HG02798 (cell line): ENCODE data around the gene MRPL42.
"Not testable (repeated sequence)": the region's sequence is repeated elsewhere in the genome, so short reads cannot be mapped to it uniquely, and the experiment has no call there.

Source experiments
- ATAC-seq: cut with Tn5 transposase; IDR thresholded peaks from one replicate; pipeline ENCODE4 v1.9.1; 2021; ENCODE audit warnings: mild to moderate bottlenecking; ENCODE audit not compliant: unreplicated experiment, poor library complexity

MRPL42 gene

DNA sequence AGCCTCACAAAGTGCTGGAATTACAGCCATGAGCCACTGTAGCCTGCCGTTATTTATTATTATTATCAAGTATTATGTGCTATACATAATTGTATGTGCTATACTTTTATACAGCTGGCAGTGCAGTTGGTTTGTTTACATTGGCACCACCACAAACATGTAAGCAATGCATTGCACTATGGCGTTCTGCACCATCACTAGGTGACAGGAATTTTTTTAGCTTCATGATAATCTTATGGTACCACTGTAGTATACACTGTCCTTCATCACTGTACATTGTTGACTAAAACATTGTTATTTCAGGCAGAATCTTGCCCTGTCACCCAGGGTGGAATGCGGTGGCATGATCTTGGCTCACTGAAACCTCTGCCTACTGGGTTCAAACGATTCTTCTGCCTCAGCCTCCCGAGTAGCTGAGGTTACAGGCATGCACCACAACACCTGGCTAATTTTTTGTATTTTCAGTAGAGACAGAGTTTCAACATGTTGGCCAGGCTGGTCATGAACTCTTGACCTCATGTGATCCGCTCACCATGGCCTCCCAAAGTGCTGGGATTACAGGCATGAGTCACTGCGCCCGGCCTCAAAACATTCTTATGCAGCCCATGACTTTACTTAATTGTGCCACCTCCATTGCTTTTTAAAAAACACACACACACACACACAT, 17.1 kb downstream of the MRPL42 start:
- no peak for ATAC-seq

DNA sequence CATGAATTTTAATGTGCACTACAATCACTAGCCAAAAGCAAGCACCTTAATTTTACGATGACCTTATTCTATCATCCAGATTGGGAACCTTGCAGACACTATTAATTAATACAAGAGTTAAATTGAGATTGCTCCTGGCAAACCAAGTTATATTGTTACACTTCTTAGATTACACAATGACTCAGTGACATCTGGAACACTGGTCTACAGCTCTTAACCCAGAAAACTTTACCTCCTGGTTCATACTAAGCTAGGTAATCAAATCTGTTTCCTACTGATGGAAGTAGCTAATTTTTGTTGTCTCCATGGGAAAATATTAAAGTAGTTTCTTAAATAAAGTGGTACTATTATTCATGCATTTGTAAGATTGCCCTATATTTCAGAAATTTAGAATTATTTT, 25.5 kb downstream of the MRPL42 start:
- not testable (repeated sequence) for ATAC-seq

DNA sequence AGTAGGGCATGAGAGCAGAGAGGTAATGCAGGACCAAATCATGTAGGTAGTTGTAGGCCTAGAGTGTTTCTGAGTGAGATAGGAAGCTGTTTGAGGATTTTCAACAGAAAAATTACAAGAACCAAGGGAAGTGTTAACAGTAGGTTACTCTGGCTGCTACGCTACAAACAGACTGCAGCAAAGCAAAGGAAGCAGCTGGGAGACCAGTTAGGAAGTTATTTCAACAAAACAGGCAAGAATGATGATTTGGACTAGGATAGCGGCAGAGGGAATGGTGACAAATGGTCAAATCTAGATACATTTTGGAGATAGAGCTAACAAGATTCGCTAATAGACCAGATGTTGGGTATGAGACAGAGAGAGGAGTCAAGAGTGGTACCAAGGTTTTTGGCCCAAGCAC, 26.8 kb downstream of the MRPL42 start:
- ATAC-seq, result no peak

DNA sequence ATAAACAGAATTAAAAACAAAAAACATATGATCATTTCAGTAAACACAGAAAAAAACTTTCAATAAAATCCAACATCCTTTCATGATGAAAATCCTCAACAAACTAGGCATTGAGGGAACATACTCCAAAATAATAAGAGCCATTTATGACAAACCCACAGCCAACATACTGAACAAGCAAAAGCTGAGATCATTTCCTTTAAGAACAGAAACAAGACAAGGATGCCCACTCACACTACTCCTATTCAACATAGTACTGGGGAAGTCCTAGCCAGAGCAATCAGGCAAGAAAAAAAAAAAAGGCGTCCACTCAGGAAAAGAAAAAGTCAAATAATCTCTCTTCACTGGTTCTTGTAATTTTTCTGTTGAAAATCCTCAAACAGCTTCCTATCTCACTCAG, 30.1 kb downstream of the MRPL42 start:
- no peak for ATAC-seq

DNA sequence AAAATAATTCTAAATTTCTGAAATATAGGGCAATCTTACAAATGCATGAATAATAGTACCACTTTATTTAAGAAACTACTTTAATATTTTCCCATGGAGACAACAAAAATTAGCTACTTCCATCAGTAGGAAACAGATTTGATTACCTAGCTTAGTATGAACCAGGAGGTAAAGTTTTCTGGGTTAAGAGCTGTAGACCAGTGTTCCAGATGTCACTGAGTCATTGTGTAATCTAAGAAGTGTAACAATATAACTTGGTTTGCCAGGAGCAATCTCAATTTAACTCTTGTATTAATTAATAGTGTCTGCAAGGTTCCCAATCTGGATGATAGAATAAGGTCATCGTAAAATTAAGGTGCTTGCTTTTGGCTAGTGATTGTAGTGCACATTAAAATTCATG, 31.5 kb downstream of the MRPL42 start:
- not testable (repeated sequence) for ATAC-seq

GRCh38 chr12:93500201-93500600, 32.9 kb downstream of the MRPL42 start:
- no peak for ATAC-seq

DNA sequence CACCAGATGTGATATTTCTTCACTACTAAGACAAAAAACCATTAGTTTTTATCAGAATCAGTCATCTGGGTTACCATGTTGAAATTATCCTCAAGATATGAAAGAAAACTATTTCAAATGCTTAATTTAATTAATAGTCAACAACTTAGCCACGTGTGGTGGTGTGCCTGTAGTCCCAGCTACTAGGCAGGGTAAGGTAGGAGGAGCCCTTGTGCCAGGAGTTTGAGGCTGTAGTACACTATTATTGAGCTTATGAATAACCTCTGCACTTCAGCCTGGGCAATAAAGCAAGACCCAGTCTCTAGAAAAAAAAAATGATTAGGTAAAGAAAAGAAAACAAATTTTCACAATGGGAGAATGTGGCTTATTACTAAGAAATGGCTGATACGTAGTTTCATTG, 33.4 kb downstream of the MRPL42 start:
- no peak for ATAC-seq

- ATAC-seq, result no peak
These were observed 35.7 kb downstream of the MRPL42 start for GRCh38 chr12:93502802-93503623.

DNA sequence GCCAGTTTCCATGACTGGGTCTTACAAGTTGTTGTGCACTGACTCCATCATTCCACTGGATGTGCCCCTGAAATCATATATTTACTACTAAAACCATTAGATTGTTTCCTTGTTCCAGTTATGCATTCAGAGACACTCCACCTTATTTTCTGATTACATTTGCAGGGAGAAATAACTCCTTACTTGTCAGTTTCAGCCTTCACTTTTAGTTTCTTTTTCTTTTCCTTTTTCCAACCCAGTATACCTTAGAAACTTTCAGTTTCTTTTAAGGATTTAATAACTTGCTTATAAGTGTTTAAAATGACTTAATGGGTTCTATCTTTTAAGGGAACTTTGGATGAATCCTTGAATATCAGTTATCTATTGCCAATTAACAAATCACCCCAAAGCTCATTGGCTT, 39.9 kb downstream of the MRPL42 start:
- ATAC-seq, result no peak

DNA sequence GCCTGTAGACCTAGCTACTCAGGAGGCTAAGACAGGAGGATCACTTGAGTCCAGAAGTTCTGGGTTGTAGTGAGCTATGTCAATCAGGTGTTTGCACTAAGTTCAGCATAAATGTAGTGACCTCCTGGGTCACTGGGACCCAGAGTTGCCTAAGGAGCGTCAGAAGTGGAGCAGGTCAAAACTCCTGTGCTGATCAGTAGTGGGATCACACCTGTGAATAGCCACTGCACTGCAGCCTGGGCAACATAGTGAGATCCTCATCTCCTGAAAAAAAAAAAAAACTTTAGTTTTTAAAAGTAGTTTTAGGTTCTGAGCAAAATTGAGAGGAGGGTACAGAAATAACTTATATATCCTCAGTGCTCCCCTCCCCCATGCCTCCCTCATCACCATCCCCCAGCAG, 42.2 kb downstream of the MRPL42 start:
- ATAC-seq, result no peak

DNA sequence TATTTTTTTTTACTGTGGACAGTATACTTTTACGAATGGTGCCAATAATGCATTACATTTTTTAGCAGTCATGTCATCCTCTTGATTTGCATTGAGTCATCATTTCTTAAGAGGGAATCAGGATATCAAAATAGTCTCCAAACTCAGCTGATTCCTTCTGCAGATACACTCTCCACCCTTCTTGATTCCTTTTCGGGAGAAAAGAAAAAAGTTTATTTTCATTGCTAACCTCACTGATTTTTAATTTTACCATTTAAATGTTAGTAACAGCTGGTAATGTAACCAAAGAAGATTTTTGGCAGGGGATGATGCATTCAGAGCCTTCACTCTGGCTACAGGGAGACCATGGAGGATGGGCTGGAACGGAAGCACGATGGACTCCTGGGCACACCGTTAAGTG, 47.5 kb downstream of the MRPL42 start:
- no peak for ATAC-seq

DNA sequence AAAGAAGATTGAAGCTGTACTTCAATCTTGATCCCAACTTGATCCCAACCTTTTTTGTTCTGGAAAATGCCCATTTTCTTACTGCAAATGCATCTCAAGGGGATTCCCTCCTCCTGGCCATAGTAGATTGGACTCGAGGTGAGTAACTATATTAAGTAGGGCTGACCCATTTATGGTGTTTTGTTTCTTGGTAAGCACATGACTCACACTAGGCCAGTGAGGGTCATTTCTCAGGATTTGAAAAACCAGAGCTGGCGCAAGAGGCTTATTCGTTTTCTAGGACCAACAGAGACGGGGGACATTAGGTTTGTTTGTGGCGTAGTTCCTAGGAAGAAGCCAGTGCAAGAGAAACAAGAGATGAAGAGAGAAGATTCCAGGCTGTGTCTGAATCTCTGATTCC, 51.4 kb downstream of the MRPL42 start:
- no peak for ATAC-seq

DNA sequence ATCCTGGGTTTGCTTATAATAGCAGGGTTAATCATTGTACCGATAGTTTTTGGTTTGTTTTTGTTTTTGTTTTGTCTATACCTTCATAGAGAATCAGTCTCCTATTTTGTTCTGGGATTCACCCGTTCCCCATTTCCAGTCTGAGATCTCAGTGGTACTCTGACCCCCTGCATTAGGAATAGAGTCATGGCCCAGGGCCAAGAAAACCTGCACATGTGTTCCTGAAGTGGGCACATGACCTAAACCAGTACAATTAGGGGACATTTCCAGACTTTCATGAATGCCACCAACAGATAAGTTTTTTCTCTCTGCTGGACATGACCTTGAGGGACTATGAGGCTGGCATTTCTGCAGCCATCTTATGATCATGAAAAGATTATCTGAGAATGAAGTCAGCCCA, 52.5 kb downstream of the MRPL42 start:
- ATAC-seq, result no peak

DNA sequence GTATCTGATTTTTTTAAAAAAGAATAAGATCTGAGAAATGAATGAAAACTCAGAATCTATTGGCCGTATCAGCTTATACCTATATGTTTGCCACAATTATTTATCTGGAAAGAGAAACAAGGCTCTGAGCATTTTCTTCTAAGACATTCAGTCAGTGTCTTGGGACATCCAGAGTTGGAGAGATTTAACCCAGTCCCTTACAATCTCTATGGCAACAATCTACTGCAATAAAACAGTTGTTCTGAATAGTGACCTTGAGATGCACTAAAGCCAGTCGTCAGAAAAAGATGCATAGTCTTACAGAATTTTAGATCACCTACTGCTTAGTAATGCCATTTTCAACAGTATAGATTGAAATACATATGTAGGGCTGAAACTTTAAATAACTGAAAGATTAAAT, 53.1 kb downstream of the MRPL42 start:
- ATAC-seq, result no peak

- no peak for ATAC-seq
These were observed 54.1 kb downstream of the MRPL42 start for GRCh38 chr12:93521225-93522080.

GRCh38 chr12:93524386-93525133, 57.2 kb downstream of the MRPL42 start:
- no peak for ATAC-seq

DNA sequence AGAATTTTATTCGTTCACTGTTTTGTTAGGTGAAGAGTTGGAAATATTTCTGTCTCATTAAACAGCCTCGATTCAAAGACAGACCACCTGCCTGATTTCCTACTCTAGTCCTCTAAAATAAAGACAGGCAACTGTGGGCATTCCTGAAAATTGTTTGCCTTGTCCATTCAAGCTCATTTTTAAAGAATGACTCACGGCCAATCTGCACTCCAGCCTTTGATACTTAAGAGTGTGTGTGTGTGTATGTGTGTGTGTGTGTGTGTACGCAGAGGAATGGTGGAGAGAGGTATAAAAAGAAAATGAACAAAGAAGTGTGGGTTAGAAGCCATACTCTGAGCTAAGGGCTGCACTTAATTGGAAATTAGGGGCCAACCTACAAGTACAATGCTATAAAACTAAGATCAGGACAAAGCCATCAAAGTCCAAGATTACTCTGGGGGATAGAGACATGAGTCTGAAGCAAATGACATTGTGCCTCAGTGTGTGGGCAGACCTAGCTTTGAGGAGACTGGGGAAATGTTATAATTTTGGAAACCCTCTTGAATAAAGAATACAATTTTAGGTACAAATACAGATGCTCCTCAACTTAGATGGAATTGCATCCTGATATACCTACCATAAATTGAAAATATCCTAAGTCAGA, 59.6 kb downstream of the MRPL42 start:
- ATAC-seq, result no peak

DNA sequence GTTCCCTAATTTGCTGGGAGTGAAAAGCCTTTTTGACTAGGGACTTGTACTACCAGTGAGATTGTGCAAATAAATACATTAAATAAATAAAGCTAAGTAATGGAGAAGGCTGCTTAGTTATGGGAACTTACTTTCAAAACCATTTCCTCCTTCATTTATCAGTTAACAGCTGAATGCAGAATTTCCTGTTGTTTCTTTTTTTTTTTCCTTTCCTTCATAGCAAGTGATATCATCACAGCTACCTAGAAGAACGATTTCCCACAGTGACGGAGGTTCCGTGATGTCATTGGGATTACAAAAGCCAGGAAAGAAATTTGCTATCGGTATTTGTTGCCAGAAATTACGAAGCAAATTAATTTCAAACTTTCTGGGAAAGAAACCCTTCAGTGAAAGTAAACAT, 63.0 kb downstream of the MRPL42 start:
- ATAC-seq, result no peak

DNA sequence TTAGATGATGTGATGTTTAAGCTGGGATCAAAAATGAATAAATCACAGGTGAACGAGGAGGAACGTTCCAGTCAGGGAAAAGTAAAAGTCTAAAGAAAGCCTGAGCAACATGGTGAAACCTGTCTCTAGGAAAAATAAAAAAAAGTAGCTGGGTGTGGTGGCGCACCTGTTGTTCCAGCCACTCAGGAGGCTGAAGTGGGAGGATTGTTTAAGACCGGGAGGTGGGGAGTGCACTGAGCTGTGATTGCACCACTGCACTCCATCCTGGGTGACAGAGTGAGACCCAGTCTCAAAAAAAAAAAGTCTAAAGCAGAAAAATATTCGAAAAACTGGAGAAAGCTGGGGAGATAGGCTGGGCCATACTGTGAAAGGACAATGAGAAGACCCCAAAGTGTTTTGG, 66.0 kb downstream of the MRPL42 start:
- no peak for ATAC-seq
